HCT116 (cell line): ENCODE measurements around the gene CA12. TPM values are rescaled to one million over a fixed set of nuclear protein-coding genes. Genes with fewer than 3 reads are reported as not detected.

ENCODE experiments used
- ATAC-seq: fragments of 200-7000 bp; cut with Tn5 transposase; 2 replicates; pipeline ENCODE4 v1.9.1; 2020; ENCODE audit warnings: mild to moderate bottlenecking, moderate library complexity
- BruUV-seq: library from RNA; stranded (reverse); fragments of 400-500 nt; replicated peaks from 2 replicates; lab custom pipeline; 2021; lab: Mats Ljungman, UMichigan
- CTCF ChIA-PET: fragments of 300-600 bp; sonication (Branson Sonifier 250); formaldehyde crosslinking; loops from one replicate; lab custom pipeline; 2021; ENCODE audit warnings: antibody characterized with exemption; lab: Charles Lee
- POLR2A ChIA-PET: fragments of 300-600, 350-600 bp; sonication (Branson Sonifier 250); formaldehyde crosslinking; loops from one replicate; lab custom pipeline; 2021; ENCODE audit warnings: antibody characterized with exemption; lab: Charles Lee
- RAD21 ChIA-PET, 2 experiments: fragments of 300-600 bp; sonication (Branson Sonifier 250); formaldehyde crosslinking; loops; one replicate each; lab custom pipeline; 2023; ENCODE audit warnings: low total read pairs in 2 of 2; ENCODE audit not compliant: uncharacterized antibody in 2 of 2, unreplicated experiment in 2 of 2, low non-redundant PET in 1 of 2; lab: Charles Lee
- DNase-seq: peaks from one replicate; pipeline ENCODE4 v3.0.0-alpha.2; 2010; ENCODE audit warnings: low read depth, low spot score
- H2AFZ ChIP-seq: fragments of 200-600 bp; shearing (Covaris generic), sonication (generic); 2 replicates; pipeline ENCODE4 v1.6.1; 2017; ENCODE audit warnings: low read depth, mixed run types, mixed read lengths, antibody characterized with exemption, low read length; ENCODE audit not compliant: poor library complexity, severe bottlenecking
- H3K27ac ChIP-seq: 2 replicates; pipeline ENCODE4 v1.5.1; 2012; ENCODE audit warnings: low read depth, low read length
- H3K27me3 ChIP-seq: fragments of 200-600 bp; sonication (generic); 2 replicates; pipeline ENCODE4 v1.6.1; 2016; ENCODE audit warnings: mixed run types, low read length, mixed read lengths; ENCODE audit not compliant: insufficient read depth
- H3K36me3 ChIP-seq, 2 experiments: fragments of 200-500 bp in 1 of 2; fragments of 200-600 bp in 1 of 2; sonication (Bioruptor generic) in 1 of 2; sonication (generic) in 1 of 2; 2 replicates each; pipeline versions ENCODE4 v1.5.1 to v1.6.1; 2014 to 2016; ENCODE audit warnings: low read length in 2 of 2, inconsistent platforms in 1 of 2, mixed read lengths in 1 of 2, mixed run types in 1 of 2; ENCODE audit not compliant: insufficient read depth in 2 of 2, control insufficient read depth in 1 of 2
- H3K4me1 ChIP-seq, 2 experiments: fragments of 200-600 bp in 1 of 2; sonication (generic) in 1 of 2; 2 replicates each; pipeline versions ENCODE4 v1.5.1 to v1.6.1; 2012 to 2017; ENCODE audit warnings: low read length in 2 of 2, inconsistent platforms in 1 of 2, mild to moderate bottlenecking in 1 of 2, mixed read lengths in 1 of 2, mixed run types in 1 of 2, moderate library complexity in 1 of 2; ENCODE audit not compliant: insufficient read depth in 2 of 2, control insufficient read depth in 1 of 2
- H3K4me2 ChIP-seq: fragments of 200-600 bp; sonication (generic); 2 replicates; pipeline ENCODE4 v1.6.1; 2017; ENCODE audit warnings: mixed run types, low read length, mixed read lengths
- H3K4me3 ChIP-seq, 2 experiments: fragments of 200-600 bp in 1 of 2; sonication (generic) in 1 of 2; replicated peaks in 1 of 2; 2 replicates each; pipeline ENCODE4 v1.5.1; 2011 to 2016; ENCODE audit warnings: low read length in 2 of 2, control low read depth in 1 of 2, low read depth in 1 of 2, mild to moderate bottlenecking in 1 of 2, mixed read lengths in 1 of 2, mixed run types in 1 of 2
- H3K79me2 ChIP-seq: fragments of 200-600 bp; sonication (generic); 2 replicates; pipeline ENCODE4 v1.6.1; 2017; ENCODE audit warnings: mild to moderate bottlenecking, mixed run types, low read length, moderate library complexity, mixed read lengths; ENCODE audit not compliant: insufficient read depth
- H3K9ac ChIP-seq: fragments of 200-600 bp; sonication (generic); 2 replicates; pipeline ENCODE4 v1.6.1; 2016; ENCODE audit warnings: low read length, mixed read lengths
- H3K9me2 ChIP-seq: fragments of 200-600 bp; sonication (generic), shearing (Covaris generic); 2 replicates; pipeline ENCODE4 v1.6.1; 2017; ENCODE audit warnings: mixed run types, mild to moderate bottlenecking, moderate library complexity; ENCODE audit not compliant: insufficient read depth
- H3K9me3 ChIP-seq, 2 experiments: fragments of 200-500 bp in 1 of 2; fragments of 200-600 bp in 1 of 2; sonication (Bioruptor generic) in 1 of 2; sonication (generic) in 1 of 2; 2 replicates each; pipeline ENCODE4 v1.6.1; 2014 to 2017; ENCODE audit warnings: low read length in 2 of 2, mixed read lengths in 2 of 2, inconsistent platforms in 1 of 2, low read depth in 1 of 2, mild to moderate bottlenecking in 1 of 2, mixed run types in 1 of 2, moderate library complexity in 1 of 2; ENCODE audit not compliant: control insufficient read depth in 1 of 2, insufficient read depth in 1 of 2
- H4K20me1 ChIP-seq: fragments of 200-600 bp; sonication (generic), shearing (Covaris generic); 2 replicates; pipeline ENCODE4 v1.6.1; 2017; ENCODE audit warnings: mixed run types, mild to moderate bottlenecking, moderate library complexity; ENCODE audit not compliant: insufficient read depth
- CBX3 ChIP-seq: IDR thresholded peaks from 2 replicates; pipeline ENCODE4 v1.6.1; 2012; ENCODE audit warnings: low read depth
- ELF1 ChIP-seq: IDR thresholded peaks from 2 replicates; pipeline ENCODE4 v1.6.1; 2012; ENCODE audit warnings: low read depth, borderline replicate concordance
- FOSL1 ChIP-seq: IDR thresholded peaks from 2 replicates; pipeline ENCODE4 v1.6.1; 2012; ENCODE audit warnings: low read depth
- POLR2A ChIP-seq: IDR thresholded peaks from 2 replicates; pipeline ENCODE4 v1.7.0; 2011; ENCODE audit warnings: borderline replicate concordance; ENCODE audit not compliant: insufficient read depth, insufficient read length; ENCODE audit errors: extremely low read depth
- RAD21 ChIP-seq: IDR thresholded peaks from 2 replicates; pipeline ENCODE4 v1.6.1; 2012; ENCODE audit warnings: low read depth, mild to moderate bottlenecking
- SIN3A ChIP-seq: IDR thresholded peaks from 2 replicates; pipeline ENCODE4 v1.6.1; 2012; ENCODE audit warnings: low read depth
- SP1 ChIP-seq: IDR thresholded peaks from 2 replicates; pipeline ENCODE4 v1.6.1; 2012; ENCODE audit warnings: low read depth
- TCF7L2 ChIP-seq: IDR thresholded peaks from 2 replicates; pipeline ENCODE4 v1.7.0; 2011; ENCODE audit warnings: borderline replicate concordance, inconsistent platforms; ENCODE audit not compliant: insufficient read depth, insufficient read length; ENCODE audit errors: extremely low read depth
- YY1 ChIP-seq: IDR thresholded peaks from 2 replicates; pipeline ENCODE4 v1.6.1; 2011; ENCODE audit warnings: low read length, low read depth, moderate library complexity, mild to moderate bottlenecking; ENCODE audit not compliant: insufficient replicate concordance; ENCODE audit errors: extremely low read depth
- ZFX ChIP-seq: fragments of 450-650 bp; IDR thresholded peaks from 2 replicates; pipeline ENCODE4 v1.6.1; 2017
- ZNF274 ChIP-seq: fragments of 200-500 bp; sonication (Bioruptor generic); IDR thresholded peaks from 2 replicates; pipeline ENCODE4 v1.6.1; 2014; ENCODE audit warnings: mild to moderate bottlenecking, low read depth, low read length, inconsistent platforms
- intact Hi-C: fragments of 100-400 bp; cut with micrococcal nuclease; formaldehyde crosslinking; loops from 2 replicates; pipeline ENCODE4 v1.10.0; 2022
- total RNA-seq: library from RNA; stranded (reverse); gene quantifications from one replicate; pipeline ENCODE4 v1.2.1, GENCODE V29; 2021; ENCODE audit not compliant: unreplicated experiment
- TF ChIP-seq, protein P1 (sequence below): IDR thresholded peaks from 2 replicates; pipeline ENCODE4 v1.6.1; 2012
- TF ChIP-seq, protein P2 (sequence below): IDR thresholded peaks from 2 replicates; pipeline ENCODE4 v1.6.1; 2011; ENCODE audit warnings: mild to moderate bottlenecking, low read length, moderate library complexity; ENCODE audit not compliant: insufficient replicate concordance; ENCODE audit errors: extremely low read depth

The CA12 gene
- total RNA-seq, 1 experiment from 2014 or later, result 1.8 TPM

DNA sequence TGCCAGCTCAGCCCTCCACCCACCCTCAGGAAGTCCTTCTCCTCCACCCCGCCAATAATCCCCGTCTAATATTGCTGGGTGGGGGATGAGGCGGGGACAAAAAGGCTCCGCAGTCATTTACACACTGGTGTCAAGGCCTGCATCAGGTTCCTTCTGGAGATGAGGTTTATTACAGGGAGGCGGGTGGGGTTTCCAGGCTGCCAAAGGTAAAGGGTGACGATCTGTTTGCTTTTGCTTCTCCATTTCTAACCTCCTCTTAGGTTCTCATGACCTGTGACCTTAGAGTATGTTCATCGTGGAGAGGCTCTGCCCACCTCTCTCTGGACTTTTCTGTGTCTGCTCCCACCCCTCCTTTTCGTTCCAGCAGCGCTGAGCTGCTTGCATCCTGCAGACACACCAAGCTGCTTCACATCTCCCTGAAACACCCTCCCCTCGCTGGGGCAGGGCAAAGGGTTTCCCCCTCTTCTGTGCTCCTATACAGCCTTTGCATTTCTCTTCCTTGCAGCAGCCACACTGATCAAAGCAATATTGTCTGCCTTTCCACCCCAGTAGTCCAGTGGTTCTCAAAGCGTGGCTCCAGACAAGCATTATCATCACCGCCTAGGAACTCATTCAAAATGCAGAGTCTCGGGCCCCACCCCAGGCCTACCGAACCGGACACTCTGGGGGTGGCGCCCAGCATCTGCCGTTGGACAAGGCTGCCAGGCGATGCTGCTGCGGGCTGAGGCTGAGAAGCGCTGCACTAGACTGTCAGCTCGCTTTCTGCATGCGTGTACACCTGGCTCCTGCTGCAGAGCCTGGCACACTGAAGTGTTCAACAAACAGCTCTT, 26.6 kb downstream of the CA12 start:
- CTCF ChIA-PET, result no interaction called here
- RAD21 ChIA-PET, result interaction anchor here in 1 of 2 experiments (0.7 kb wide), 1 partner anchor 69 kb away, joined by 3 read pairs; no protein-coding TSS in a partner anchor
- TF ChIP-seq SP1, result no peak
- no peak for TF ChIP-seq SIN3A
- TF ChIP-seq CBX3, result no peak
- no peak for TF ChIP-seq TCF7L2
- TF ChIP-seq ZFX, result no peak
- no peak for TF ChIP-seq ZNF274
- TF ChIP-seq, protein P1, sequence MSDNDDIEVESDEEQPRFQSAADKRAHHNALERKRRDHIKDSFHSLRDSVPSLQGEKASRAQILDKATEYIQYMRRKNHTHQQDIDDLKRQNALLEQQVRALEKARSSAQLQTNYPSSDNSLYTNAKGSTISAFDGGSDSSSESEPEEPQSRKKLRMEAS, result no peak
- TF ChIP-seq POLR2A, result no peak
- TF ChIP-seq RAD21, result no peak
- TF ChIP-seq, protein P2, sequence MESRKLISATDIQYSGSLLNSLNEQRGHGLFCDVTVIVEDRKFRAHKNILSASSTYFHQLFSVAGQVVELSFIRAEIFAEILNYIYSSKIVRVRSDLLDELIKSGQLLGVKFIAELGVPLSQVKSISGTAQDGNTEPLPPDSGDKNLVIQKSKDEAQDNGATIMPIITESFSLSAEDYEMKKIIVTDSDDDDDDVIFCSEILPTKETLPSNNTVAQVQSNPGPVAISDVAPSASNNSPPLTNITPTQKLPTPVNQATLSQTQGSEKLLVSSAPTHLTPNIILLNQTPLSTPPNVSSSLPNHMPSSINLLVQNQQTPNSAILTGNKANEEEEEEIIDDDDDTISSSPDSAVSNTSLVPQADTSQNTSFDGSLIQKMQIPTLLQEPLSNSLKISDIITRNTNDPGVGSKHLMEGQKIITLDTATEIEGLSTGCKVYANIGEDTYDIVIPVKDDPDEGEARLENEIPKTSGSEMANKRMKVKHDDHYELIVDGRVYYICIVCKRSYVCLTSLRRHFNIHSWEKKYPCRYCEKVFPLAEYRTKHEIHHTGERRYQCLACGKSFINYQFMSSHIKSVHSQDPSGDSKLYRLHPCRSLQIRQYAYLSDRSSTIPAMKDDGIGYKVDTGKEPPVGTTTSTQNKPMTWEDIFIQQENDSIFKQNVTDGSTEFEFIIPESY, result no peak
- no peak for TF ChIP-seq FOSL1
- TF ChIP-seq YY1, result no peak
- no peak for TF ChIP-seq ELF1
- no peaks in the 10 kb centered on the region for H3K9me2 ChIP-seq
- ATAC-seq (no peak), DNase-seq (no peak)
- H3K4me2 ChIP-seq, result no peak overlapping the region
- no peak overlapping the region for H3K4me3 ChIP-seq
- no peaks in the 10 kb centered on the region for H4K20me1 ChIP-seq
- no peak overlapping the region for H2AFZ ChIP-seq
- no peak overlapping the region for H3K9ac ChIP-seq
- no peak overlapping the region for H3K27ac ChIP-seq
- POLR2A ChIA-PET, result no interaction called here
- BruUV-seq, result no TSS peak
- no peaks in the 10 kb centered on the region for H3K4me1 ChIP-seq
- no peaks in the 10 kb centered on the region for H3K79me2 ChIP-seq
- H3K36me3 ChIP-seq, result no peaks in the 10 kb centered on the region
- no peaks in the 10 kb centered on the region for H3K27me3 ChIP-seq
- intact Hi-C loops, result no loop called here
- no peaks in the 10 kb centered on the region for H3K9me3 ChIP-seq
